Ovary (tissue), 3 donors: ENCODE measurements around the gene SHMT2.

Source experiments
- EP300 ChIP-seq: sonication (generic); formaldehyde crosslinking; IDR thresholded peaks from one replicate; pipeline ENCODE4 v1.6.1; 2017; ENCODE audit warnings: antibody characterized with exemption
- POLR2A ChIP-seq: fragments of 450-650 bp; IDR thresholded peaks from one replicate; pipeline ENCODE4 v1.6.1; 2017; ENCODE audit warnings: antibody characterized with exemption, mild to moderate bottlenecking, moderate library complexity
- TF ChIP-seq, protein P1 (sequence below), 3 donors: fragments of 450-650 bp in 2 of 3; fragments of 200-600 bp in 1 of 3; IDR thresholded peaks; one replicate each; pipeline versions ENCODE4 v1.5.1 to v1.8.0; 2016 to 2022; ENCODE audit warnings: antibody characterized with exemption in 3 of 3, mild to moderate bottlenecking in 1 of 3
- donor health status: DM: no; HTN: no; CAD: no.

DNA sequence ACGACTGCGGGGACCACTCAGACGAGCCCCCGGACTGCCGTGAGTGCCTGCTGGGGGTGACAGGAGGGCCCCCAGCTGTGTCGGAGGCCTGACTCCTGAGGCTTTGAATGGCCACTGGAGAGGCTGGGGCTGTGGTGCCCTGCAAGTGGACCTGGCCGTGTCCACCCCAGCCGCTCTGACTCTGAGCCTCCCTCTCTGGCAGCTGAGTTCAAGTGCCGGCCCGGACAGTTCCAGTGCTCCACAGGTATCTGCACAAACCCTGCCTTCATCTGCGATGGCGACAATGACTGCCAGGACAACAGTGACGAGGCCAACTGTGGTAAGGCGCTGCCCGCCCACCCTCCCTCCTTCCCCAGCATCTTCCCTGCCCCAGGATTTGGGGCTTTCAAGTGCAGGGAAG is 29.0 kb upstream of the SHMT2 start:
- TF ChIP-seq, protein P1, sequence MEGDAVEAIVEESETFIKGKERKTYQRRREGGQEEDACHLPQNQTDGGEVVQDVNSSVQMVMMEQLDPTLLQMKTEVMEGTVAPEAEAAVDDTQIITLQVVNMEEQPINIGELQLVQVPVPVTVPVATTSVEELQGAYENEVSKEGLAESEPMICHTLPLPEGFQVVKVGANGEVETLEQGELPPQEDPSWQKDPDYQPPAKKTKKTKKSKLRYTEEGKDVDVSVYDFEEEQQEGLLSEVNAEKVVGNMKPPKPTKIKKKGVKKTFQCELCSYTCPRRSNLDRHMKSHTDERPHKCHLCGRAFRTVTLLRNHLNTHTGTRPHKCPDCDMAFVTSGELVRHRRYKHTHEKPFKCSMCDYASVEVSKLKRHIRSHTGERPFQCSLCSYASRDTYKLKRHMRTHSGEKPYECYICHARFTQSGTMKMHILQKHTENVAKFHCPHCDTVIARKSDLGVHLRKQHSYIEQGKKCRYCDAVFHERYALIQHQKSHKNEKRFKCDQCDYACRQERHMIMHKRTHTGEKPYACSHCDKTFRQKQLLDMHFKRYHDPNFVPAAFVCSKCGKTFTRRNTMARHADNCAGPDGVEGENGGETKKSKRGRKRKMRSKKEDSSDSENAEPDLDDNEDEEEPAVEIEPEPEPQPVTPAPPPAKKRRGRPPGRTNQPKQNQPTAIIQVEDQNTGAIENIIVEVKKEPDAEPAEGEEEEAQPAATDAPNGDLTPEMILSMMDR (IDR thresholded peaks at IDR 0.05): no peak
- TF ChIP-seq POLR2A (no peak), EP300 (no peak)
